ENCODE results near the gene VTI1A.
"Not testable (repeated sequence)": the region's sequence is repeated elsewhere in the genome, so short reads cannot be mapped to it uniquely, and the experiment has no call there.

The VTI1A gene

DNA sequence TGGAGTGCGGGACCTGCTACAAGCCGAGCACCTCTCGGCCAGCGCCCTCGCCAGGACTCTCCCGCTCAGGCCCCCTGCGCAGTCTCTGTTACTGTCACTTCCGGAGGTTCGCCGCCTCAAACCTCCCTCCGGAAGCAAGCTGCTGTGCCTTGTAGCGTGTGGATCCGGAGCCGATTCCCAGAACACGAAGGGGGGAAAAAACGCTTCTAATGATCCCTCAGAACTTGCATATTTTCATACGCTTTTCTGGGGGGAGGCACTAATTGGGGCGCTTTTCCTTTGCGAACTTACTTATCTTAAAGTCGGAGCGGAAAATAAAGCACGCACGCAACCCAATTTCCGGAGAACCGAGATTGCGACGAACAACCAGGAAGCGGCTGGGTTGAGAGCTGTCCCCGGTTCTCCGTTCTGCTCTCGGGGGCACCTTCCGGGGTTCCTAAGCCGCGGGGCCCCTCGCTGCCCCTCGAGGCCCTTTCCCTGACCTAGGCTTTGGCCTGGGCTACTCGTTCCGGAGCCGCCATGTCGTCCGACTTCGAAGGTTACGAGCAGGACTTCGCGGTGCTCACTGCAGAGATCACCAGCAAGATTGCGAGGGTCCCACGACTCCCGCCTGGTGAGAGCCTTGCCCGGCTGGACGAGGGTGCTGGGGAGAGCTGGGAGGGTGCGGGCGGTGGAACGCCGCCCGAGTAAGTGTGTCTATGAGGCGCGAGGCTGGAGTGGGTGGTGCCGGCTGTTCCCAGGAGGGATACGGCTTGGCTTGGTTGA lies at the start of gene VTI1A, which contains the start of gene ZDHHC6:
TSS of gene VTI1A (plus strand) at position 361 of the 765 bp plus-strand sequence. CDS start at position 520, 159 bp downstream.
TSS of gene ZDHHC6 (minus strand) at position 60 of the 765 bp plus-strand sequence. CDS start 1,478 bp downstream, outside the sequence.
- peak; percentile 36 for DNase-seq

GRCh38 chr10:112397592-112397991 lies 49.4 kb upstream of the VTI1A start:
- no peak for DNase-seq

- DNase-seq = no peak
Measured at GRCh38 chr10:112402917-112403316, 44.1 kb upstream of the VTI1A start.

- no peak for DNase-seq
Measured at GRCh38 chr10:112404617-112405016, 42.4 kb upstream of the VTI1A start.

GRCh38 chr10:112406806-112407205 lies 40.2 kb upstream of the VTI1A start:
- DNase-seq = not testable (repeated sequence)

- DNase-seq = no peak
Measured at GRCh38 chr10:112407696-112408095, 39.3 kb upstream of the VTI1A start.

DNA sequence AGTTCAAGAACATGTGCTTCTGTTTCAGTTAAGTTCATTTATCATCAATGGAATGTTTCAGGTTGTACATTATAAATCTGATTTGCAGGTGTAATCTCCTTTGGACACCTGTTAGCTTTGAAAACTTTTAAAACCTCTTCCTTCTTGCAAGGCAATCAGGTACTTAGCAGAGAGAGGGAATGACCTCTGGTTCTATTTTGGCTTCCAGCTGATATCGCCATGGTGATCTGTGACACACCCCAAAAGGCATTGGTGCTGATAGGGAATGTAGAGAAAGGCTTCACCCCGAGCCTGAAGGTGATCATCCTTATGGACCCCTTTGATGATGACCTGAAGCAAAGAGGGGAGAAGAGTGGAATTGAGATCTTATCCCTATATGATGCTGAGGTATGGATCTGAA lies 37.7 kb upstream of the VTI1A start:
- DNase-seq = no peak

DNA sequence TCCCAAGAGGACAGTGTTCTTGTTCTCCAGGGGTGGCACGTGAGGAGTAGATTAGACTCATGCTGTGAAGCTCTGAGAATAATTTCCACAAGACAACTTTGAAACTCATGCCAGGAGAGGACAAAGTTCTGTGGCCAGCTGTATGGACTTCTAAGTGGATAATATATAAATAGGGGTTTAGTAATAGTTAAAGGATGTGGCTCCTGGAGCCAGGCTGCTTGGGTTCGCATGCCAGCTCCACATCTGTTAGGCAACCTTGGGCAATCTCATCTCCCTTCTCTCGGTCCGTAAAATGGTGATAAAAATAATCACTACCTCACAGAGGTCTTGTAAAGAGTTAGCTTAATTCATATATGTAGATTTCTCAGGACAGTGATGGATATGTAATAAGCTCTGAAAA lies 37.3 kb upstream of the VTI1A start:
- DNase-seq = no peak

GRCh38 chr10:112412696-112413095 lies 34.3 kb upstream of the VTI1A start:
- no peak for DNase-seq

- DNase-seq = no peak
Measured at GRCh38 chr10:112421731-112422130, 25.3 kb upstream of the VTI1A start.

- DNase-seq = no peak
Measured at GRCh38 chr10:112424651-112425050, 22.4 kb upstream of the VTI1A start.

DNA sequence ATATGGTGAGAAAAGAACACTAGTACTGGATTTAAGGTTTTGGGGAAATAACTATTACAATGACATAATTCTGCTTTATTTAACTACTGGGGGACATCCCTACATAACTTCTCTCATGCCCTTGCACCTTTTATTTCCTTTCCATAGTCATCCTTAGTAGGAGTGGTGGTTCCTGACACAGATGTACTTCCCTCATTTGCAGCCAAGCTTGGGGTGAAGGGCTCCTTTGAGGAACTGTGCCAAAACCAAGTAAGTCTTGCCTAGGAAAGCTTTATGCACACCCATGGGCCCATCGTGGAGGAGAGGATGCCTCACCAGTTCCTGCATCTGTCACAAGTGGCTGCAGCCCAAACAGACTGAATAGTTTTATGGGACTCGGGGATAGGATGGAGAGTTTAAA lies 20.9 kb upstream of the VTI1A start:
- DNase-seq = no peak

GRCh38 chr10:112429147-112429546 lies 17.9 kb upstream of the VTI1A start:
- DNase-seq = no peak

DNA sequence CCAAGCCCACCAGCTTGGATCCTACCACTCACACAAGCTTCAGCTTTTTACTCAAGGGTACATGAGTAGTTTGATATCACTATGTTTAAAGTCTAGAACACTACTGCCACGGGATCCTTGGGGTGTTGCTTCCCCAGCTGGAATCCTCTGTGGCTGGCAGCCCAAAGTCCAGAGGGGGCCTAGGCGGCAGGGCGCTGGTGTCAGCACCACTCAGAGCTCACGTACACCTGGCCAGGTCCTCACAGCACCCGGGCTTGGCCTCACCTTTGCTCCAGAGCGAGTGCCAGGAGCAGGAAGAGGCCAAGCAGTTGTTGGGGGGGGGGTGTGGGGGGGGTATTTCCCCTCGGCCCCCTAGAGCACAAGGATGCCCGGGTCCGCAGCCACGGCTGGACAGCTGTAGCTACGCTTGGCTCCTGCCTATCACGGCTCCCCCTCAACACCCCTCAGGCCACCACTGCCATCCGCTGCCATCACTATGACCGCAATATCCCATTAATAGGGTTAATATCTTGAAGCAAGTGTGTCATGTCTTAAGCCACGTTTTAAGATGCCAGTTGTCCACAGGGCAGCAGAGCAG lies 17.3 kb upstream of the VTI1A start:
- no peak for DNase-seq

- DNase-seq = no peak
Measured at GRCh38 chr10:112433136-112433535, 13.9 kb upstream of the VTI1A start.

DNA sequence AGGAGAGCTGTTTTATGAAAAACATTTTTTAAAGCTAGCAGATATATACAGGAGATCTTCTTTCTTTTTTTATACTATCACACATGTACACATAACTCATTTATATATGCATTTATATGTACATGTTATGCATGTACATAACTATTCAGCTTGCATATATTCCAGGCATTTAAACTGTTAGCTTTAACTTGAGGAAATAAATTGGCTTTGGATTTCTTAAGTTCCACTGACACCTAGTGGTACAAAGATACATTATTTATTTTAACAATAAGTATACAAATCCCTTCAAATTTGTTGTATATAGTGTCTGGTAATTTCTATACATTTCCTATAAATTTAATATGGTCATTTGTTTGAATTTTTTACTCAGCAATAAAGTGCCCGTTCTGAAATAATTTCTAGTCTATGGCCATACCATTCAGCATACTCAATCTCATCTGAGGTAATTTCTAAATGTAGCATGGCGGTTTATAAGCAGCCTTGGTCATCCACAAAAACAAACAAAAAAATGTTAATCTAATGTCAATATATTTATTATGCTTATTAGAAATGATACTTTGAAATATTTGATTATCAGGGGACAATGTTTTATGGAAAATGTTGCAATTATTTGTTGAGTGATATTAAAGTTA lies 11.9 kb upstream of the VTI1A start:
- DNase-seq = no peak

- DNase-seq = no peak
Measured at GRCh38 chr10:112438356-112438755, 8.7 kb upstream of the VTI1A start.

DNA sequence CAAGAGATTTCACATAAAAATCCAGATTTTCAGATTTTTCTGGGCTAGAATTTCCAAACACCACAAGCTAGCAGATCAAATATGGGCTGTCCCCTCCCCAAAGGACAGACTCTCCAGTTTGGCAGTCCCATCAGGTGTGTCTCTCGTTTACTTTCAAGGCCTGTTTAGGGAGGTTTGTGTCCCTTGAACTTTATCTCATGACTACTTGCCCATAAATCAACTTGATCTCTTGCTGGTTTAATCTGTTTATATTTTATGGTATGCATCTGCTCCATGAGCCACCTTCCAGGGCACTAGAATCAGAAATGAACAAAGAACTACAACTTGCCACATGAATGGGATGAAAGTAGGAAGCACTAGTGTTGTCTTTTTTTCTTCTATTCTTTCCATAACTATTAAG lies 5.5 kb upstream of the VTI1A start:
- no peak for DNase-seq

DNA sequence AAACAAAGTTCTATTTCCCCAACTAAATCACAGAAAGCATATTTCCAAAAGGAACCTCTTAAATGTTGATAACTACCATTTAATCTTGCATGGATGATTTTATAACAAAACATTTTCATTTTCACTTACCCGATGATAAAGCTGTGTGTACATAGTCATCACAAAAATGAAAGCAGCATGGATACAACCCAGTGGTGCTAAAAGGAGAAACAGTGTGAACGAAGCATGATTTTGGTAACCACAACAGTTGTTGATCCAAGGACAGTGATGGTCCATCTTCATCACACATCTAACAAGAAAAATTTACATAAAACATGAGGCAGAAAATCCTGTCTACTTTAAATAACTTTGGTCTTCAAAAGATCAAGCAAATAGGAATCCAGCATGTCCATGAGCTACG lies 5.0 kb upstream of the VTI1A start:
- DNase-seq = no peak

DNA sequence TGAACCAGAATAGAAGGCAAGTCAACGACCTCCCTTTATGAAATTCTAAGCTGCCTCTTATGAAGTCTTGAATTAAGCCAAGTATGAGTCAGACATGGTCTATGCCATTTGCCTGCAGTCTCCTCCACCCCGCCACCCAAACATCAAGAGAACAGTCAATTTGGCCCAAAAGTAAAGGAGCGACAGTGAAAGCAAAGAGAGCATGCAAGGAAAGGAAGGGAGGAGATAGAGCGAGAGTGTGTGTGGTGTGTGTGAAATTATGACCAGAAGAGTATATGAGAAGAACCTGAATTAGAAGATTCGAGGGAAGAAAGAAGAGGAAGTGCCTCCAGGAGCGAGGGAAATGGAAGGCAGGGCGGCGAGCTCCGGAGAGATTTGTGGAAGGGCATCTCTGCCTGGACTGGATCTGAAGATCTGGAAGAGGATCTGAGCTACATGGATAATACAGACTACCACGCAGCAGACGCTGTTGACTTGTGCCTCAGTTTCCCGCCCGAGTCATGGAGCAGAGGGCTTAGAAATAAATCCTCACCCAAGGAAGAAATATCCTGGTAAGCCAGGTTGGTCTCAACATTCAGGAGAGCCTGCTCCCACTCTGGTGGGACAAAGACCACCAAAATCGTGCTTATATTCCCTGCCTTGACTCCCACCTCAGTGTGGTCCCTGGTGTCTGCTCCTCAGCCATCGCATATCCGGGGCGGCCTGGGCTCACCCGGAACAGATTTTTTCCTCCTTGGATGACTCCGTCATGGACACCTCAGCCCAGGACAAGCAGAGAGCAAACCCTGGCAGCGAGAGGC lies 760 bp upstream of the VTI1A start:
- DNase-seq = no peak

- DNase-seq = no peak
Measured at GRCh38 chr10:112447620-112447928, 559 bp downstream of the VTI1A start.

DNA sequence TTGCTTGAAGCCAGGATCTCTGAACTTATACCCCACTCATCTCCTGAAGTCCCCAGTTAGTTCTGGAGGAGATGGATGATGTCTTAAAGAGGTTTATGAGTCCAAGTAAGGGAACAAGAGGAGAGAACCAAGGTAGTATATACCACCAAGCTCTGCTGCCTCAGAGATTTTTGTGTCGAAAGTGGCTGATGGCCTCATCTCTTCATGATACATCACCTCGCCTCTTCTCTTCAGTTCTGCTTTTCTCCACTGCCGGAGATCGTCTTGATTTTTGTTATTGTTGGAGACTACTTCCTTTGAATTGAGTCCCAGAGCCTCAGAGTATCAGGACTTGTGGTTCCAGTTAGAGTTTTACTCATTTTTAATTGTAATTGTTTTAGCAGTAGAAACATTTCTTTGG lies 1.9 kb downstream of the VTI1A start:
- no peak for DNase-seq

All from COR-L47 (cell line).